GM19193 (cell line): ENCODE measurements around the gene DTNB.

Source experiments
- POLR2A ChIP-seq: IDR thresholded peaks from 4 replicates; pipeline ENCODE4 v1.6.1; 2011; ENCODE audit not compliant: insufficient read depth, insufficient read length; ENCODE audit errors: extremely low read depth

The DTNB gene

GRCh38 chr2:25615386-25615785, 58.0 kb downstream of the DTNB start:
- no peak for TF ChIP-seq POLR2A

- TF ChIP-seq POLR2A = no peak
Observed at GRCh38 chr2:25614711-25615110, 58.7 kb downstream of the DTNB start.

- TF ChIP-seq POLR2A = no peak
Observed at GRCh38 chr2:25608718-25609117, 64.7 kb downstream of the DTNB start.

- no peak for TF ChIP-seq POLR2A
Observed at GRCh38 chr2:25606892-25607291, 66.5 kb downstream of the DTNB start.

- no peak for TF ChIP-seq POLR2A
Observed at GRCh38 chr2:25602333-25602723, 71.0 kb downstream of the DTNB start.

- TF ChIP-seq POLR2A = no peak
Observed at GRCh38 chr2:25598911-25599310, 74.5 kb downstream of the DTNB start.

- TF ChIP-seq POLR2A = no peak
Observed at GRCh38 chr2:25598332-25598731, 75.0 kb downstream of the DTNB start.

- TF ChIP-seq POLR2A = no peak
Observed at GRCh38 chr2:25597881-25598280, 75.5 kb downstream of the DTNB start.

- TF ChIP-seq POLR2A = no peak
Observed at GRCh38 chr2:25596516-25597244, 76.7 kb downstream of the DTNB start.

GRCh38 chr2:25595393-25595792, 78.0 kb downstream of the DTNB start:
- no peak for TF ChIP-seq POLR2A

- TF ChIP-seq POLR2A = no peak
Observed at GRCh38 chr2:25594991-25595390, 78.4 kb downstream of the DTNB start.

GRCh38 chr2:25592766-25593292, 80.5 kb downstream of the DTNB start:
- TF ChIP-seq POLR2A = no peak

- TF ChIP-seq POLR2A = no peak
Observed at GRCh38 chr2:25590921-25591505, 82.4 kb downstream of the DTNB start.

- no peak for TF ChIP-seq POLR2A
Observed at GRCh38 chr2:25589676-25590205, 83.6 kb downstream of the DTNB start.

- TF ChIP-seq POLR2A = no peak
Observed at GRCh38 chr2:25588576-25588975, 84.8 kb downstream of the DTNB start.

- TF ChIP-seq POLR2A = no peak
Observed at GRCh38 chr2:25587361-25587760, 86.0 kb downstream of the DTNB start.
